Pancreas (tissue), 10 donors: ENCODE data around the gene AP2A1. TPM values are rescaled to one million over a fixed set of nuclear protein-coding genes. Genes with fewer than 3 reads are reported as not detected.
A peak's percentile ranks its signal among the peaks of the same experiment; 100 is the strongest.

ENCODE experiments used
- ATAC-seq, 4 donors: fragments of 200-7000 bp; cut with Tn5 transposase; one replicate each; pipeline versions ENCODE4 v1.8.0 to v1.9.1; 2020; ENCODE audit warnings: mild to moderate bottlenecking in 4 of 4, moderate library complexity in 4 of 4
- DNase-seq, 6 donors: peaks; one replicate each; pipeline ENCODE4 v3.0.0-alpha.2; 2020
- FAIRE-seq: peaks from 2 replicates; lab custom pipeline; 2012; peaks lifted over from hg19 to GRCh38; lab: Jason Lieb, UNC
- H3K27ac ChIP-seq, 4 donors: fragments of 200-600 bp; sonication (generic); 1 replicate in 3 of 4; 2 replicates in 1 of 4; pipeline versions ENCODE4 v1.5.0 to v1.8.0; 2020
- H3K27me3 ChIP-seq, 4 donors: fragments of 200-600 bp; one replicate each; pipeline ENCODE4 v1.8.0; 2021
- H3K36me3 ChIP-seq, 3 donors: fragments of 200-600 bp; sonication (generic) in 1 of 3; one replicate each; pipeline versions ENCODE4 v1.5.0 to v1.8.0; 2020 to 2021
- H3K4me1 ChIP-seq, 3 donors: fragments of 200-600 bp; one replicate each; pipeline ENCODE4 v1.8.0; 2021
- H3K4me3 ChIP-seq, 4 donors: fragments of 200-600 bp; sonication (generic) in 2 of 4; one replicate each; pipeline versions ENCODE4 v1.5.0 to v1.8.0; 2020 to 2021
- H3K9me3 ChIP-seq, 4 donors: fragments of 200-600 bp; one replicate each; pipeline ENCODE4 v1.8.0; 2021
- WGBS, 2 donors: extraction: QIAGEN DNeasy Blood & Tissue Kit; methylation state at CpG; one replicate each; pipeline ENCODE4 v1.1.7; 2013; 5-methylcytosine and 5-hydroxymethylcytosine counted together
- intact Hi-C, 3 donors: fragments of 100-400 bp; cut with DNase I; formaldehyde crosslinking; loops; one replicate each; pipeline versions ENCODE4 v1.11.1 to v1.14.2; 2022
- polyA plus RNA-seq, 2 donors: library from polyadenylated mRNA; stranded (reverse); fragments of 200-250 nt; gene quantifications; one replicate each; pipeline ENCODE4 v1.2.3, GENCODE V29; 2013
- total RNA-seq, 6 donors: library from RNA; stranded (reverse); fragmentation: NEBNext Ultra II Directional in 4 of 6; extraction: Animal tissue kit (Norgen Biotek cat#: 25700) in 4 of 6; gene quantifications; one replicate each; pipeline versions ENCODE4 v1.2.1 to v1.2.4, GENCODE V29; 2021 to 2023
- TF ChIP-seq, protein P1 (sequence below), 4 donors: fragments of 200-600 bp; sonication (generic) in 3 of 4; IDR thresholded peaks; one replicate each; pipeline versions ENCODE4 v1.5.0 to v1.8.0; 2021; ENCODE audit warnings: antibody characterized with exemption in 4 of 4
- donor health status: healthy with polysubstance abuse.
- donor health status: DM: no; HTN: no; CAD: no; lungs with moderate emphysema.
- donor health status: DM: no; HTN: no; CAD: no.
- donor health status: control.
- donor health status: control.
- donor health status: Bipolar disorder and iron deficiency.
- donor health status: DM: yes; HTN: yes; CAD: no.
- donor health status: DM: no; HTN: no; CAD: no.
- donor health status: DM: no; HTN: no; CAD: no.
- donor health status: DM: yes; HTN: yes; CAD: no.

The AP2A1 gene
- total and polyA plus RNA-seq, 8 donors: 27.1 to 42.8 (median 33.3) TPM

DNA sequence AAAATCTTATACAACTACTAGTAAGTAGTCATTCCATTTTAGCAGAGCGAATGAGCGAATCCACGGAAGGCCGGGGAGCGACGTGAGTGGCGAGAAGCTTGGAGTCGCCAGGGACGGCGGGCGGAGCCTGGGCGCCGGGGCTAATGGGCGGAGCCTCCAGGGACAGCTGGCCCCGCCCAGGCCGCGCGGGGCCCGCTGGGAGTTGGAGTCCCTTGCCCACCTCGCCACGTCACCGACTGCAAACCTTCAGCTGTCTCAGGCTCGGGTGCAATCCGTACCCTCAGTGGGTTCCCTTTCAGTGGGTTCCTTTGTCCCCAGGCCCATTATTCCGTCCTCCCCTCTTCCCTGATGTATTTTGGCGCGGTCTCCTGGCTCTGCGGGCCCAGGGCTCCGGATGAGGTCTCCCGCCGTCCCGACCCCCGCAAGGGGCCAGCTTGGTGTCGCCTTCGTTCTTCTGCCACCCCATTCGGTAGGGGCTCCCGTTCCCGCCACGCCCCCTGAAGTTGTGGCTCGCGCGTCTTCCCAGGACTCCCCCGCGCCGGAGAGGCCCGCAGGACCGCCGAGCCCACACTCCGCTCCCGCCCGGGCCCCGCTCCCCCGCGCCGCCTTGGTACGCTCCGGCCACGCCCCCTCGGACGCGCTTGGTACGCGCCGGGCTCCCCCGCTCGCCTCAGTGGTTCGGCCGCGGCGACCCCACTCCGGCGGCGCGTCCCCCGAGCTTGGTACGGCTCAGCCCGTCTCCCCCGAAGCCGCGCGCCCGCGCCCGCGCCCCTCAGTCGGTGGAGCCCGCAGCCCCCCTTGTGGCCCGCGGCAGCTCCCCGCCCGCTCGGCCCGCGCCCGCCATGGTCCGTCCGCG, 83.9 kb downstream of the AP2A1 start, which contains the start of gene PTOV1:
Gene PTOV1 (plus strand): TSS at position 673 of the 856 bp plus-strand sequence.
- intact Hi-C loops: no loop called here
- Histone ChIP-seq H3K27me3 (no peaks in the 10 kb centered on the region), H3K9me3 (no peaks in the 10 kb centered on the region), H3K27ac (peak within 1 kb of the TSS; percentile 100), H3K36me3 (peaks cover 0 to 7% (median 0%) of the 10 kb centered on the region in 3 donors), H3K4me1 (peaks cover 0 to 9% (median 0%) of the 10 kb centered on the region in 3 donors), H3K4me3 (peak within 1 kb of the TSS; percentile 77 to 93 (median 88))
- ATAC-seq (peak; percentile 91 to 94 (median 92)), DNase-seq (peak; percentile 88 to 97 (median 94)), FAIRE-seq (no peak)
- TF ChIP-seq, protein P1, sequence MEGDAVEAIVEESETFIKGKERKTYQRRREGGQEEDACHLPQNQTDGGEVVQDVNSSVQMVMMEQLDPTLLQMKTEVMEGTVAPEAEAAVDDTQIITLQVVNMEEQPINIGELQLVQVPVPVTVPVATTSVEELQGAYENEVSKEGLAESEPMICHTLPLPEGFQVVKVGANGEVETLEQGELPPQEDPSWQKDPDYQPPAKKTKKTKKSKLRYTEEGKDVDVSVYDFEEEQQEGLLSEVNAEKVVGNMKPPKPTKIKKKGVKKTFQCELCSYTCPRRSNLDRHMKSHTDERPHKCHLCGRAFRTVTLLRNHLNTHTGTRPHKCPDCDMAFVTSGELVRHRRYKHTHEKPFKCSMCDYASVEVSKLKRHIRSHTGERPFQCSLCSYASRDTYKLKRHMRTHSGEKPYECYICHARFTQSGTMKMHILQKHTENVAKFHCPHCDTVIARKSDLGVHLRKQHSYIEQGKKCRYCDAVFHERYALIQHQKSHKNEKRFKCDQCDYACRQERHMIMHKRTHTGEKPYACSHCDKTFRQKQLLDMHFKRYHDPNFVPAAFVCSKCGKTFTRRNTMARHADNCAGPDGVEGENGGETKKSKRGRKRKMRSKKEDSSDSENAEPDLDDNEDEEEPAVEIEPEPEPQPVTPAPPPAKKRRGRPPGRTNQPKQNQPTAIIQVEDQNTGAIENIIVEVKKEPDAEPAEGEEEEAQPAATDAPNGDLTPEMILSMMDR (IDR thresholded peaks at IDR 0.05): no peak
- WGBS, 2 donors: 1% methylated on average over 70 to 98 of the region's 98 CpGs

DNA sequence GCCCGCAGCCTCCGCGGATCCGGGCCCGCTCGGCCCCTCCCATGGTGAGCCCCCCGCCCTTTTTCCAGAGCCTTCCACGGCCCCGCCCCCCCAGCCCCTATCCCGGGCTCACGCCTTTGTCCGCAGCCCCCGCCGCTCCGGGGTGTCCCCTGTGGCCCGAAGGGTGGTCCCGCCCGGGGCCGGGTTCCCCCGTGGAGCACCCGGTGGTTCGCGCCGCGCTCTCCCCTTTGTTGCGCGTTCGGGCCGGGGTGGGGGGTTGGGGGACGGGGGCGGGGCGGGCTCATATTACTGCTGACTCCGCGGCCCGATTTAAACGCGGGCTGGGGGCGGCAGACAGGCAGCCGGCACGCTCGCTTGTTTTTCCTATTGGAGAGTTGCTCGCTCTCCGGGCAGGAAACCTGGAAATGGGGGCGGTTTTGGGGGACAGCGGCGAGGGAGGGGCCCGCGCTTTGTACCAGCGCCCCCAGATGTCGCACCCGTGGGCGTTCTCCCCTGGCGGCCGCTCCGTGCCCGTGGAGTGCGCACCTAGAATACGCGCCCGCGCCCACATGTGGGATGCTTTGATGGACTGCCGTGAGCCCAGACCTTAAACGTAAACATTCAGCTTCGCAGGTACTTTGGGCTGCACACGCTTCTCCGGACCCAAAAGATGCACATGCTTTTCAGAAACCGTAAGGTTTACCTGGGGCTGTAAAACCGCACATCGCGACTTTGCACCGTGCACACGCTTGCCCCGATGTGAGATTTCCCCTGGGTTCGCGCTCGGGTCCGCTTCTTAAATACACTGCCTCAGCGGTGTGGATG, 84.9 kb downstream of the AP2A1 start:
- no peak for FAIRE-seq

DNA sequence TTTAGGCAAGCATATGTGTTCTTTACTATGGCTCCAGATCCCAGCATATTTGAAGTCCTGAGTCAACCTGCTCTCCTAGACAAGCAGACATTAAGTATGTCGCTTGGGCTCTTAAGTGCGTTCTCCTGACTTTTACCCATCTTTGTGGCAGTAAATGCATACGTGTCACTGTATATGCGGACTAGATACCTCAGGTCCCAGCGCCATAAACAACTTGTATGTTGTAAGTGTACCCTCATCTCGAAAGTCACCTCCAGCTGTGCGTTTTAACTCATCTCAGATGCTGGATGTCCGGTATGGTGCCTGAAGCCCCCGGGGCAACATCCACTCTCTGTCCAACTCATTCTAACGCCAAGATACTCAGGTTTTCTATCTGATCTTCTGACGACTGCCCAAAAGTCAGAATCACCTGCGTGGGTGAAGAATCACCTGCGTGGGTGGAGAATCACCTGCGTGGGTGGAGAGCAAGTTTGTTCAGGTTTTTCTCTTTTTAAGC, 85.9 kb downstream of the AP2A1 start:
- H3K4me3 ChIP-seq: peak overlapping the region in 3 of 4 donors; percentile 77 to 93 (median 93)
- no peak for FAIRE-seq
- no peak for ATAC-seq
- DNase-seq: no peak
- intact Hi-C loops: no loop called here
- TF ChIP-seq, protein P1 (IDR thresholded peaks at IDR 0.05): no peak
- peaks cover 0 to 9% (median 0%) of the 10 kb centered on the region in 3 donors for H3K4me1 ChIP-seq
- peaks cover 0 to 16% (median 9%) of the 10 kb centered on the region in 3 donors for H3K36me3 ChIP-seq
- H3K27ac ChIP-seq: no peak overlapping the region
- WGBS, 2 donors: 38 to 51% methylated on average over 14 of the region's 14 CpGs
- no peaks in the 10 kb centered on the region for H3K27me3 ChIP-seq
- no peaks in the 10 kb centered on the region for H3K9me3 ChIP-seq

More for the DNA sequence above, 84.9 kb downstream of the AP2A1 start:
- peak; percentile 50 to 85 (median 64) for DNase-seq
- H3K9me3 ChIP-seq: no peaks in the 10 kb centered on the region
- ATAC-seq: peak in 3 of 4 donors; percentile 2 to 19 (median 18)
- TF ChIP-seq, protein P1 (IDR thresholded peaks at IDR 0.05): no peak
- peak overlapping the region; percentile 77 to 93 (median 88) for H3K4me3 ChIP-seq
- no peaks in the 10 kb centered on the region for H3K27me3 ChIP-seq
- WGBS, 2 donors: 1% methylated on average over 62 to 78 of the region's 78 CpGs
- H3K27ac ChIP-seq: peak overlapping the region in 3 of 4 donors; percentile 100
- peaks cover 0 to 7% (median 0%) of the 10 kb centered on the region in 3 donors for H3K36me3 ChIP-seq
- intact Hi-C loops: no loop called here
- peaks cover 0 to 9% (median 0%) of the 10 kb centered on the region in 3 donors for H3K4me1 ChIP-seq

DNA sequence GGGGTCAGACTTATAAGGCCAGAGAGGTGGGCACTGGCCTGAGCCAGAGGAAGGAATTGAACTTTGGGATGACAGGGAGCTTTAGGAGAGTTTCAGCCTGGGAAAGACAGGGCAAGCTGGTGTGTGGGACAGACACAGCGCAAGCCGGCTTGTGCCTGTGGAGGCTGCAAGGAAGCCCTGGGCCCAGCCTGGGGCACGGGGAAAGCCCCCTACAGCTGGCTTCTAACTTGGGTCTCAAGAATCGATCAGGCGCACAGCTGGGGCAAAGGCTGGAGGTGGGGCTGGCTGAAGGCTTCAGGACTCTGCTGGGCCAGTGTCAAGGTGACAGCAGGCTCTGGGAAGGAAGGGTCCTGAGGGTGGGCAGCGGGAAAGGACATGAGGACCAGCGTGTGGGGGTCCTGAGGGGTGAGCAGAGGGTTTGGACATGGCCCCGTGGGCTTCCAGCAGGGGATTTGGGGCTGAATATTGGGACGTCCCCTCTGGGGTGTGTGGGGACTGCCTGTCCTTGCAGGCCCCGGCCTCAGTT, 87.1 kb downstream of the AP2A1 start:
- intact Hi-C loops: no loop called here
- peaks cover 0 to 9% (median 0%) of the 10 kb centered on the region in 3 donors for H3K4me1 ChIP-seq
- H3K27ac ChIP-seq: no peak overlapping the region
- TF ChIP-seq, protein P1 (IDR thresholded peaks at IDR 0.05): no peak
- H3K4me3 ChIP-seq: no peak overlapping the region
- ATAC-seq: no peak
- DNase-seq: peak in 2 of 6 donors; percentile 24 to 26
- H3K9me3 ChIP-seq: no peaks in the 10 kb centered on the region
- peaks cover 0 to 26% (median 10%) of the 10 kb centered on the region in 3 donors for H3K36me3 ChIP-seq
- 73 to 84% methylated on average over 10 of the region's 10 CpGs for WGBS, 2 donors
- no peaks in the 10 kb centered on the region for H3K27me3 ChIP-seq
- FAIRE-seq: no peak
